Spleen (tissue), 11 donors: ENCODE data around the gene CLINT1. TPM values are rescaled to one million over a fixed set of nuclear protein-coding genes. Genes with fewer than 3 reads are reported as not detected.
A peak's percentile ranks its signal among the peaks of the same experiment; 100 is the strongest.

Experiments
- DNase-seq: peaks from one replicate; pipeline ENCODE4 v3.0.0-alpha.2; 2020
- H3K27ac ChIP-seq, 8 donors: fragments of 200-600 bp; sonication (generic) in 7 of 8; 1 replicate in 4 of 8; 2 replicates in 4 of 8; pipeline versions ENCODE4 v1.5.0 to v1.8.0; 2016 to 2021; ENCODE audit warnings: inconsistent platforms in 4 of 8, mild to moderate bottlenecking in 4 of 8, moderate library complexity in 1 of 8
- H3K27me3 ChIP-seq, 7 donors: fragments of 200-600 bp; sonication (generic) in 6 of 7; replicated peaks in 1 of 7; 1 replicate in 4 of 7; 2 replicates in 3 of 7; pipeline versions ENCODE4 v1.5.0 to v1.8.0; 2016 to 2021; ENCODE audit warnings: inconsistent platforms in 3 of 7, mild to moderate bottlenecking in 1 of 7
- H3K36me3 ChIP-seq, 6 donors: fragments of 200-600 bp; sonication (generic) in 5 of 6; 1 replicate in 4 of 6; 2 replicates in 2 of 6; pipeline versions ENCODE4 v1.5.0 to v1.8.0; 2016 to 2021; ENCODE audit warnings: inconsistent platforms in 2 of 6
- H3K4me1 ChIP-seq, 6 donors: fragments of 200-600 bp; sonication (generic) in 5 of 6; 1 replicate in 3 of 6; 2 replicates in 3 of 6; pipeline versions ENCODE4 v1.5.0 to v1.8.0; 2016 to 2021; ENCODE audit warnings: inconsistent platforms in 3 of 6
- H3K4me3 ChIP-seq, 8 donors: fragments of 200-600 bp; sonication (generic) in 7 of 8; 1 replicate in 4 of 8; 2 replicates in 4 of 8; pipeline versions ENCODE4 v1.5.0 to v1.8.0; 2016 to 2021; ENCODE audit warnings: inconsistent platforms in 4 of 8, mild to moderate bottlenecking in 4 of 8, moderate library complexity in 2 of 8
- H3K9me3 ChIP-seq, 8 donors: fragments of 200-600 bp; sonication (generic) in 7 of 8; 1 replicate in 4 of 8; 2 replicates in 4 of 8; pipeline versions ENCODE4 v1.5.0 to v1.8.0; 2016 to 2021; ENCODE audit warnings: inconsistent platforms in 4 of 8
- POLR2A ChIP-seq, 3 donors: fragments of 450-650 bp; IDR thresholded peaks; one replicate each; pipeline ENCODE4 v1.5.1; 2017; ENCODE audit warnings: antibody characterized with exemption in 3 of 3, mild to moderate bottlenecking in 1 of 3
- POLR2AphosphoS5 ChIP-seq, 3 donors: sonication (generic); formaldehyde crosslinking; IDR thresholded peaks; one replicate each; pipeline ENCODE4 v1.5.1; 2017; ENCODE audit warnings: antibody characterized with exemption in 3 of 3
- WGBS, 5 donors: extraction: QIAGEN DNeasy Blood & Tissue Kit in 3 of 5; methylation state at CpG; one replicate each; pipeline versions ENCODE4 v1.1.5 to v1.1.7; 2013 to 2018; 5-methylcytosine and 5-hydroxymethylcytosine counted together
- intact Hi-C: fragments of 100-400 bp; cut with DNase I; formaldehyde crosslinking; loops from one replicate; pipeline ENCODE4 v1.15.0; 2023; ENCODE audit warnings: low total_unique reads
- polyA plus RNA-seq, 3 donors: library from polyadenylated mRNA; stranded (reverse); fragments of 200-250 nt; gene quantifications; one replicate each; pipeline ENCODE4 v1.2.1, GENCODE V29; 2013
- total RNA-seq, 7 donors: library from RNA; depleted of rRNA in 3 of 7; stranded (reverse); fragments of >200 nt in 3 of 7; fragmentation: NEBNext Ultra II Directional in 4 of 7; extraction: Animal tissue kit (Norgen Biotek cat#: 25700) in 4 of 7; gene quantifications; one replicate each; pipeline versions ENCODE4 v1.1.0 to v1.2.1, GENCODE V29; 2016 to 2021
- TF ChIP-seq, protein P1 (sequence below), 11 experiments: fragments of 200-600 bp in 7 of 11; fragments of 450-650 bp in 4 of 11; sonication (generic) in 4 of 11; IDR thresholded peaks in 8 of 11; conservative IDR thresholded peaks in 3 of 11; 1 replicate in 7 of 11; 2 replicates in 4 of 11; pipeline versions ENCODE4 v1.4.0 to v1.8.0; 2016 to 2021; ENCODE audit warnings: antibody characterized with exemption in 11 of 11, inconsistent platforms in 4 of 11, mild to moderate bottlenecking in 1 of 11
- donor health status: healthy with polysubstance abuse.
- donor health status: DM: no; HTN: no; CAD: no; lungs with moderate emphysema.
- donor health status: DM: no; HTN: no; CAD: no.
- donor health status: Bipolar disorder and iron deficiency.
- donor health status: healthy.
- donor health status: DM: no; HTN: no; CAD: no.
- donor health status: DM: yes; HTN: yes; CAD: no.

The CLINT1 gene
- total and polyA plus RNA-seq, 10 donors, result 26.7 to 130 (median 62.4) TPM

DNA sequence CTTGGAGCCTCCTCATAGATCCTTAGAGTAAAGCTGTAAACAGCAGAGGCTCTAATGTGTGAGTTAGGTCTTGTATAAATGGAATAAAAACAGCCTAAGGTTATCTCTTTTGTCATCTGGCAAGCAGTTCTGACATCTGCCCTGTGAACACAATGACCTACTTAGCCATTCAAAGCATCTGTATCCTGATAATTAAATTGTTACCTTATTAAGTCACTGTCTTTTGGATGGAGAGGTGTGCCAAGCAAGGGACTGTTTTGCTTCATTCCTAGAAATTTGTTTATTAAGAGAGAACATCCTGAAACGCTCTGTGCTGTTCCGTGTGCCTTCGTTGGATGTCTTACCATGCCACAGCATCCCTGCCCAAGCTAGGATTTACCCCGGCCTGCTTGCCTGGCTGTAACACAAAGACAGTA lies 113.9 kb downstream of the CLINT1 start:
- Histone ChIP-seq H3K27ac (no peak overlapping the region), H3K36me3 (peaks cover 0 to 2% (median 0%) of the 10 kb centered on the region in 6 donors), H3K4me3 (peak overlapping the region in 3 of 8 donors; percentile 69 to 88 (median 76)), H3K9me3 (no peaks in the 10 kb centered on the region), H3K4me1 (peaks cover 3 to 26% (median 19%) of the 10 kb centered on the region in 6 donors), H3K27me3 (no peaks in the 10 kb centered on the region)
- intact Hi-C loops, result no loop called here
- TF ChIP-seq, protein P1, sequence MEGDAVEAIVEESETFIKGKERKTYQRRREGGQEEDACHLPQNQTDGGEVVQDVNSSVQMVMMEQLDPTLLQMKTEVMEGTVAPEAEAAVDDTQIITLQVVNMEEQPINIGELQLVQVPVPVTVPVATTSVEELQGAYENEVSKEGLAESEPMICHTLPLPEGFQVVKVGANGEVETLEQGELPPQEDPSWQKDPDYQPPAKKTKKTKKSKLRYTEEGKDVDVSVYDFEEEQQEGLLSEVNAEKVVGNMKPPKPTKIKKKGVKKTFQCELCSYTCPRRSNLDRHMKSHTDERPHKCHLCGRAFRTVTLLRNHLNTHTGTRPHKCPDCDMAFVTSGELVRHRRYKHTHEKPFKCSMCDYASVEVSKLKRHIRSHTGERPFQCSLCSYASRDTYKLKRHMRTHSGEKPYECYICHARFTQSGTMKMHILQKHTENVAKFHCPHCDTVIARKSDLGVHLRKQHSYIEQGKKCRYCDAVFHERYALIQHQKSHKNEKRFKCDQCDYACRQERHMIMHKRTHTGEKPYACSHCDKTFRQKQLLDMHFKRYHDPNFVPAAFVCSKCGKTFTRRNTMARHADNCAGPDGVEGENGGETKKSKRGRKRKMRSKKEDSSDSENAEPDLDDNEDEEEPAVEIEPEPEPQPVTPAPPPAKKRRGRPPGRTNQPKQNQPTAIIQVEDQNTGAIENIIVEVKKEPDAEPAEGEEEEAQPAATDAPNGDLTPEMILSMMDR (IDR thresholded peaks at IDR 0.05 in 8 of 11, conservative IDR thresholded peaks at IDR 0.05 in 3 of 11), result no peak
- TF ChIP-seq POLR2A (IDR thresholded peaks at IDR 0.05) (no peak), POLR2AphosphoS5 (IDR thresholded peaks at IDR 0.05) (no peak)
- no peak for DNase-seq
- WGBS, 5 donors, result 75 to 91% (median 81%) methylated on average over 4 of the region's 4 CpGs

GRCh38 chr5:157744051-157745011 lies 114.6 kb downstream of the CLINT1 start:
- Histone ChIP-seq H3K4me3 (peak overlapping the region; percentile 51 to 88 (median 72)), H3K27me3 (no peaks in the 10 kb centered on the region), H3K36me3 (peaks cover 0 to 10% (median 1%) of the 10 kb centered on the region in 6 donors), H3K9me3 (no peaks in the 10 kb centered on the region), H3K27ac (peak overlapping the region in 5 of 8 donors; percentile 61 to 85 (median 76)), H3K4me1 (peaks cover 3 to 26% (median 19%) of the 10 kb centered on the region in 6 donors)
- 6 to 11% (median 6%) methylated on average over 33 to 56 of the region's 56 CpGs for WGBS, 5 donors
- intact Hi-C loops, result loop anchor here (5.0 kb wide), 1 partner anchor 312 kb away; no protein-coding TSS in a partner anchor
- no peak for TF ChIP-seq POLR2AphosphoS5 (IDR thresholded peaks at IDR 0.05)
- TF ChIP-seq, protein P1 (IDR thresholded peaks at IDR 0.05 in 8 of 11, conservative IDR thresholded peaks at IDR 0.05 in 3 of 11), result no peak
- no peak for TF ChIP-seq POLR2A (IDR thresholded peaks at IDR 0.05)
- DNase-seq, result peak; percentile 90

DNA sequence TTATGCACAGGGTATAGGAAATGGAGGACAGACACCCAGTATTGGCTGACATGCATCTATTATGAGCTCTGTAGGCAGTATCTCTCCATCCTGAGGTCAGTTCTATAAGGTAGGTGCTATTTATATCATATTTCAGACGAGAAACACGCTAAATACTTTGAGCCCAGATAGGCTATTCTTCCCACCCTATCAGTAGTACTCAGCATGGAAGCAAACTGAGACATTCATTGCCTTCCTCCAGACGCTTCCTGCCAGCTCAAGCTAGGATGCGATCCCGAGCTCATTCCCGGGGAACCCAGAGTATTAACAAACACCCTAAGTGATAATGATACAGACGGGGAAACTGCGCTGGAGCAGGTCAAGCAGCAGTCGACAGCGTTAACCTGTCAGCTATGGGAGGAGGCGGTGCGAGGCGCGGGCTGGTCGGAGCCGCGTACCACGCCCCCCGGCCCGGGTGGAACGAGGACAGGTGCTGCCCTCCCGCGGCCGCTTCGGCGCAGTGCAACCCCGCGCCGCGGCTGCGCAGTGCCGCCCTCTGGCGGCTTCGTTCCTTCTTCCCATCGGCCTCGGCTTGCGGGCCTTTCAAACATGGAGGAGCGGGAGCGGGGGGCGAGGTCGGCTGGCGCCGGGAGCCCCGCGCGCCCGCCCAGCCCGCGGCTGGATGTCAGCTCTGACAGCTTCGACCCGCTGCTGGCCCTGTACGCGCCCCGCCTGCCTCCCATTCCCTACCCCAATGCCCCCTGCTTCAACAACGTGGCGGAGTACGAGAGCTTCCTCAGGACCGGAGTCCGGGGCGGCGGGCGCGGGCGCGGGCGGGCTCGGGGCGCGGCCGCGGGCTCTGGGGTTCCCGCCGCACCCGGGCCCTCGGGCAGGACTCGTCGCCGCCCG lies 115.5 kb downstream of the CLINT1 start, which contains the start of gene LSM11:
Gene LSM11, plus strand, starts transcription at position 550 of the 888 bp plus-strand sequence. Its CDS starts 39 bp downstream, at position 589.
- intact Hi-C loops, result loop anchor here (5.0 kb wide), 1 partner anchor 311 kb away; no protein-coding TSS in a partner anchor
- no peak for TF ChIP-seq POLR2A (IDR thresholded peaks at IDR 0.05)
- peak; percentile 76 to 87 (median 76) for TF ChIP-seq POLR2AphosphoS5 (IDR thresholded peaks at IDR 0.05)
- TF ChIP-seq, protein P1 (IDR thresholded peaks at IDR 0.05 in 8 of 11, conservative IDR thresholded peaks at IDR 0.05 in 3 of 11), result peak; percentile 97 to 100 (median 100)
- 0 to 1% (median 0%) methylated on average over 27 to 79 of the region's 79 CpGs for WGBS, 5 donors
- Histone ChIP-seq H3K4me3 (peak within 1 kb of the TSS; percentile 51 to 88 (median 72)), H3K9me3 (no peaks in the 10 kb centered on the region), H3K36me3 (peaks cover 0 to 19% (median 5%) of the 10 kb centered on the region in 6 donors), H3K27ac (peak within 1 kb of the TSS in 7 of 8 donors; percentile 51 to 85 (median 70)), H3K27me3 (no peaks in the 10 kb centered on the region), H3K4me1 (peaks cover 3 to 26% (median 19%) of the 10 kb centered on the region in 6 donors)
- peak; percentile 99 for DNase-seq
